ENCODE results near the gene CYP3A7.

DNA sequence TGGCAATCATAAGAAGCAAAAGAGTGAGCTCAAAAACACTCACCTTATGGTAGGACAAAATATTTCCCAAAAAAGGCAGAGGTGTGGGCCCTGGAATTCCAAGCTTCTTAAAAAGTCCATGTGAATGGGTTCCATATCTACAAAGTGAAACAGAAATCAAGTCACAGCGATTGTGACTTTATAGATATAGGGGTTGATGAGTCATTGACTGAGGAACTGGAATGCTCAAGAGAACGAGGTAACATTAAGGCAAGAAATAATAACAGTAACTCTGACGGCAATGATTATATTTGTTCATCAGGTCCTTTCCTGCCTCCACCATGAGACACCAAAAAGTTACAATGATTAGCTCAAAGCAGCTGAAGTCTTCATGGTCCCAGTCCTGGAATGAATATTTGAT, 45.0 kb upstream of the CYP3A7 start:
- TF ChIP-seq, protein P1, sequence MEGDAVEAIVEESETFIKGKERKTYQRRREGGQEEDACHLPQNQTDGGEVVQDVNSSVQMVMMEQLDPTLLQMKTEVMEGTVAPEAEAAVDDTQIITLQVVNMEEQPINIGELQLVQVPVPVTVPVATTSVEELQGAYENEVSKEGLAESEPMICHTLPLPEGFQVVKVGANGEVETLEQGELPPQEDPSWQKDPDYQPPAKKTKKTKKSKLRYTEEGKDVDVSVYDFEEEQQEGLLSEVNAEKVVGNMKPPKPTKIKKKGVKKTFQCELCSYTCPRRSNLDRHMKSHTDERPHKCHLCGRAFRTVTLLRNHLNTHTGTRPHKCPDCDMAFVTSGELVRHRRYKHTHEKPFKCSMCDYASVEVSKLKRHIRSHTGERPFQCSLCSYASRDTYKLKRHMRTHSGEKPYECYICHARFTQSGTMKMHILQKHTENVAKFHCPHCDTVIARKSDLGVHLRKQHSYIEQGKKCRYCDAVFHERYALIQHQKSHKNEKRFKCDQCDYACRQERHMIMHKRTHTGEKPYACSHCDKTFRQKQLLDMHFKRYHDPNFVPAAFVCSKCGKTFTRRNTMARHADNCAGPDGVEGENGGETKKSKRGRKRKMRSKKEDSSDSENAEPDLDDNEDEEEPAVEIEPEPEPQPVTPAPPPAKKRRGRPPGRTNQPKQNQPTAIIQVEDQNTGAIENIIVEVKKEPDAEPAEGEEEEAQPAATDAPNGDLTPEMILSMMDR (conservative IDR thresholded peaks at IDR 0.05 in 1 of 2, IDR thresholded peaks at IDR 0.05 in 1 of 2; ENCODE audit: extremely low read depth in 1 of 2, insufficient read depth in 1 of 2, low read depth in 1 of 2, low read length in 2 of 2), result no peak
- TF ChIP-seq EZH2 (IDR thresholded peaks at IDR 0.05; ENCODE audit: borderline replicate concordance, low read length), result no peak
